Measurements from ENCODE around the gene MIB1. TPM values are rescaled to one million over a fixed set of nuclear protein-coding genes. Genes with fewer than 3 reads are reported as not detected.

The MIB1 gene
- total RNA-seq, 1 experiment from 2014 or later: 48.1 TPM

- H3K4me1 Mint-ChIP-seq (ENCODE audit: low read depth, unreplicated experiment): peaks cover 7% of the 10 kb centered on the region
- no peak overlapping the region for H3K4me3 Mint-ChIP-seq (ENCODE audit: unreplicated experiment)
- peaks cover 6% of the 10 kb centered on the region for H3K36me3 Mint-ChIP-seq (ENCODE audit: insufficient read depth, unreplicated experiment)
- DNase-seq: no peak
- no peak overlapping the region for H3K27ac Mint-ChIP-seq (ENCODE audit: unreplicated experiment)
- CTCF ChIA-PET: no interaction called here
- no TSS peak for BruUV-seq (replicated peaks)
- Histone ChIP-seq H3K27me3 (replicated peaks; ENCODE audit: control insufficient read depth, insufficient read depth, low read length) (no peaks in the 10 kb centered on the region), H3K4me1 (peaks cover 16% of the 10 kb centered on the region), H3K36me3 (ENCODE audit: control insufficient read depth, insufficient read depth, low read length) (0 out of 2 replicates have a peak, but pooled peaks cover 1% of the 10 kb centered on the region), H3K4me3 (ENCODE audit: low read depth, low read length) (no peak overlapping the region), H3K9me3 (no peaks in the 10 kb centered on the region)
- POLR2A ChIA-PET: no interaction called here
- no peaks in the 10 kb centered on the region for H3K9me3 Mint-ChIP-seq (ENCODE audit: unreplicated experiment)
- no peak for TF ChIP-seq CTCF (IDR thresholded peaks at IDR 0.05; ENCODE audit: insufficient read depth in 1 of 2, low read depth in 1 of 2, low read length in 1 of 2, severe bottlenecking in 1 of 2, unreplicated experiment in 1 of 2)
- no peaks in the 10 kb centered on the region for H3K27me3 Mint-ChIP-seq (ENCODE audit: insufficient read depth, unreplicated experiment)
- intact Hi-C loops (cut with micrococcal nuclease; ENCODE audit: unreplicated experiment): no loop called here
Observed at GRCh38 chr18:21868770-21869169, 128.2 kb downstream of the MIB1 start.

- Mint-ChIP-seq H3K36me3 (ENCODE audit: insufficient read depth, unreplicated experiment) (no peaks in the 10 kb centered on the region), H3K27me3 (ENCODE audit: insufficient read depth, unreplicated experiment) (peaks cover 3% of the 10 kb centered on the region), H3K4me1 (ENCODE audit: low read depth, unreplicated experiment) (no peaks in the 10 kb centered on the region), H3K27ac (ENCODE audit: unreplicated experiment) (no peak overlapping the region), H3K9me3 (ENCODE audit: unreplicated experiment) (peaks cover 10% of the 10 kb centered on the region), H3K4me3 (ENCODE audit: unreplicated experiment) (no peak overlapping the region)
- Histone ChIP-seq H3K36me3 (ENCODE audit: control insufficient read depth, insufficient read depth, low read length) (no peaks in the 10 kb centered on the region), H3K27me3 (replicated peaks; ENCODE audit: control insufficient read depth, insufficient read depth, low read length) (no peaks in the 10 kb centered on the region), H3K9me3 (peaks cover 6% of the 10 kb centered on the region), H3K4me3 (ENCODE audit: low read depth, low read length) (no peak overlapping the region), H3K4me1 (no peaks in the 10 kb centered on the region)
- no peak for DNase-seq
- no peak for TF ChIP-seq CTCF (IDR thresholded peaks at IDR 0.05; ENCODE audit: insufficient read depth in 1 of 2, low read depth in 1 of 2, low read length in 1 of 2, severe bottlenecking in 1 of 2, unreplicated experiment in 1 of 2)
- BruUV-seq (replicated peaks): no TSS peak
- ChIA-PET POLR2A (no interaction called here), CTCF (no interaction called here)
- intact Hi-C loops (cut with micrococcal nuclease; ENCODE audit: unreplicated experiment): no loop called here
Observed at GRCh38 chr18:21889570-21889969, 149.0 kb downstream of the MIB1 start.

- Histone ChIP-seq H3K27me3 (replicated peaks; ENCODE audit: control insufficient read depth, insufficient read depth, low read length) (no peaks in the 10 kb centered on the region), H3K4me3 (ENCODE audit: low read depth, low read length) (no peak overlapping the region), H3K36me3 (ENCODE audit: control insufficient read depth, insufficient read depth, low read length) (no peaks in the 10 kb centered on the region), H3K9me3 (peaks cover 3% of the 10 kb centered on the region; the same call in 1 of the 2 replicates), H3K4me1 (no peaks in the 10 kb centered on the region)
- no peak overlapping the region for H3K4me3 Mint-ChIP-seq (ENCODE audit: unreplicated experiment)
- ChIA-PET POLR2A (no interaction called here), CTCF (no interaction called here)
- H3K36me3 Mint-ChIP-seq (ENCODE audit: insufficient read depth, unreplicated experiment): no peaks in the 10 kb centered on the region
- no peak overlapping the region for H3K27ac Mint-ChIP-seq (ENCODE audit: unreplicated experiment)
- TF ChIP-seq CTCF (IDR thresholded peaks at IDR 0.05; ENCODE audit: insufficient read depth in 1 of 2, low read depth in 1 of 2, low read length in 1 of 2, severe bottlenecking in 1 of 2, unreplicated experiment in 1 of 2): no peak
- intact Hi-C loops (cut with micrococcal nuclease; ENCODE audit: unreplicated experiment): no loop called here
- no peaks in the 10 kb centered on the region for H3K9me3 Mint-ChIP-seq (ENCODE audit: unreplicated experiment)
- no TSS peak for BruUV-seq (replicated peaks)
- peaks cover 11% of the 10 kb centered on the region for H3K4me1 Mint-ChIP-seq (ENCODE audit: low read depth, unreplicated experiment)
- no peak for DNase-seq
- no peaks in the 10 kb centered on the region for H3K27me3 Mint-ChIP-seq (ENCODE audit: insufficient read depth, unreplicated experiment)
Observed at GRCh38 chr18:21894619-21895367, 154.2 kb downstream of the MIB1 start.

All from Caco-2 (cell line).